Activated naive CD4-positive, alpha-beta T cell treated with anti-CD3 and anti-CD28 coated beads, Interleukin-2, amount 10 ng/mL, durations not matched to agents 7 days and 5 days (primary cell): ENCODE measurements around the gene MICU2.

Source experiments
- CTCF ChIA-PET: fragments of 350-600 bp; sonication (Branson Sonifier 250); formaldehyde crosslinking; loops from one replicate; lab custom pipeline; 2021; ENCODE audit warnings: antibody characterized with exemption; lab: Charles Lee
- DNase-seq: peaks from one replicate; pipeline ENCODE4 v3.0.0-alpha.2; 2020
- H3K27ac Mint-ChIP-seq: one replicate; pipeline ENCODE4 v1.8.0; 2021; ENCODE audit warnings: mild to moderate bottlenecking, moderate library complexity, mixed read lengths
- H3K27me3 Mint-ChIP-seq: one replicate; pipeline ENCODE4 v1.8.0; 2021; ENCODE audit warnings: mild to moderate bottlenecking, mixed read lengths
- H3K36me3 Mint-ChIP-seq: one replicate; pipeline ENCODE4 v1.8.0; 2021; ENCODE audit warnings: mixed read lengths
- H3K4me1 Mint-ChIP-seq: one replicate; pipeline ENCODE4 v1.8.0; 2021; ENCODE audit warnings: mixed read lengths
- H3K4me3 Mint-ChIP-seq: one replicate; pipeline ENCODE4 v1.8.0; 2021; ENCODE audit warnings: mild to moderate bottlenecking, moderate library complexity, mixed read lengths
- H3K9me3 Mint-ChIP-seq: one replicate; pipeline ENCODE4 v1.8.0; 2021; ENCODE audit warnings: mixed read lengths

MICU2 gene, protein sequence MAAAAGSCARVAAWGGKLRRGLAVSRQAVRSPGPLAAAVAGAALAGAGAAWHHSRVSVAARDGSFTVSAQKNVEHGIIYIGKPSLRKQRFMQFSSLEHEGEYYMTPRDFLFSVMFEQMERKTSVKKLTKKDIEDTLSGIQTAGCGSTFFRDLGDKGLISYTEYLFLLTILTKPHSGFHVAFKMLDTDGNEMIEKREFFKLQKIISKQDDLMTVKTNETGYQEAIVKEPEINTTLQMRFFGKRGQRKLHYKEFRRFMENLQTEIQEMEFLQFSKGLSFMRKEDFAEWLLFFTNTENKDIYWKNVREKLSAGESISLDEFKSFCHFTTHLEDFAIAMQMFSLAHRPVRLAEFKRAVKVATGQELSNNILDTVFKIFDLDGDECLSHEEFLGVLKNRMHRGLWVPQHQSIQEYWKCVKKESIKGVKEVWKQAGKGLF

DNA sequence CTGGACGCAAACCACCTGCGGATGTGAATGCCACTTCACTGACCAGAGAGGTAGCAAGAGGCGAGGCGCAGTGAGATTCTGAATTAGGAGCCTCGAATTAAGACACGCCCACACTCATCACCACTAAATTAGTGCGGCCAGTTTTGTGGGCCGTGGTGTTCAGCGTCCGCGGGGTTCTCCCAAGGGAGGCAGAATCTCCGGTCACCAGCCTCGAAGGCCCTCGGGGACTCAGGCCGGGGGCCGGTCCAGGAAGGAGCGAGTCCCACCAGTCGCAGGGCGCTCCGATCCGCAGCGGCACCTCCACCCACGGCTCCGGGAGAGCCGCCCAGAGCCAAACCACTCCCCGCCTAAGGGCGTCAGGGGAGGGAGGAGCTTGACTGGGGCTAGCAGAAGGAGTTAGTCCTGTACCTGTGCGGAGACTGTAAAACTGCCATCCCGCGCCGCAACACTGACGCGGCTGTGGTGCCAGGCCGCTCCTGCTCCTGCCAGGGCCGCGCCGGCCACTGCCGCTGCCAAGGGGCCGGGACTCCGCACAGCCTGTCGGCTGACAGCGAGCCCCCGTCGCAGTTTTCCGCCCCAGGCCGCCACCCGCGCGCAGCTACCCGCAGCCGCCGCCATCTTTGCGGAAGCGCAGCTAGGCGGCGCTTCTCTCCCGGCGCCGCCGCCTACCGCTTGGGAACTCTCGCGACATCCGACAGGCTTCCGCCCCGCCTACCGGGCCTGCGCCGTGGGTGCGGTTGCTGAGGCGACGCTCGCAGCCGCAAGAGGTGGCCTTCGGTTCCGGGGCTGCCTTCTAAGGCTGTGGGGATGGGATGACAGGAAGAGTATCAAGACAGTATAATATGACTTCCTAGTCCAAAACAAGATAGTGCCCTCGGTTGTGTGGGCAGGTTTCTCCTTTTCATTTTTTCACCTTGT is at the start of gene MICU2:
MICU2 (minus strand) TSS at position 640 of the 918 bp plus-strand sequence; CDS start at position 618, 22 bp downstream.
- peak; percentile 95 for DNase-seq
- H3K9me3 Mint-ChIP-seq, result no peaks in the 10 kb centered on the region
- peak within 1 kb of the TSS; percentile 93 for H3K27ac Mint-ChIP-seq
- H3K27me3 Mint-ChIP-seq, result peaks cover 11% of the 10 kb centered on the region
- H3K4me1 Mint-ChIP-seq, result peaks cover 33% of the 10 kb centered on the region
- peak within 1 kb of the TSS; percentile 85 for H3K4me3 Mint-ChIP-seq
- peaks cover 25% of the 10 kb centered on the region for H3K36me3 Mint-ChIP-seq
- CTCF ChIA-PET, result no interaction called here

DNA sequence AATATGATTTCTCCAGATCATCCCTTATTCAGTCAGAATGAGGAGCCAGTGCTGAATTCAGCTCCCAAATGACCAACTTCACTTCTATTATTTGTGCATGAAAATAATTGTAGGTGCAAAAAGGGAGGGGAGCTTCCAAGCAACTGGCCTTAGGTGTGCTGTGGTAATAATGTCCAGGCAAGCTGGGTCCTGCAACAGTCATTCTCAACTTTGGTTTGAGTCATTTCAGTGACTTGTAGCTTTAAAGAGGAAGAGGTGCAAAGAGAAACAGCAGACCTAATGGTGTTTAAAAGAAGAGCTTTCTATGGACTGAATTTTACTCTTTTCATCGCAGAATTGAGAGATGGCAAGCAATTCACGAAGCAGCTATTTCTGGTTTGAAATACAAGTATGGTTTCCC is 37.7 kb upstream of the MICU2 start:
- H3K36me3 Mint-ChIP-seq, result no peaks in the 10 kb centered on the region
- no peak overlapping the region for H3K4me3 Mint-ChIP-seq
- no peak for DNase-seq
- no peaks in the 10 kb centered on the region for H3K9me3 Mint-ChIP-seq
- CTCF ChIA-PET, result interaction anchor here (0.9 kb wide), 1 partner anchor 1154 kb away, joined by 3 read pairs; no protein-coding TSS in a partner anchor
- no peaks in the 10 kb centered on the region for H3K4me1 Mint-ChIP-seq
- no peak overlapping the region for H3K27ac Mint-ChIP-seq
- H3K27me3 Mint-ChIP-seq, result peaks cover 11% of the 10 kb centered on the region

DNA sequence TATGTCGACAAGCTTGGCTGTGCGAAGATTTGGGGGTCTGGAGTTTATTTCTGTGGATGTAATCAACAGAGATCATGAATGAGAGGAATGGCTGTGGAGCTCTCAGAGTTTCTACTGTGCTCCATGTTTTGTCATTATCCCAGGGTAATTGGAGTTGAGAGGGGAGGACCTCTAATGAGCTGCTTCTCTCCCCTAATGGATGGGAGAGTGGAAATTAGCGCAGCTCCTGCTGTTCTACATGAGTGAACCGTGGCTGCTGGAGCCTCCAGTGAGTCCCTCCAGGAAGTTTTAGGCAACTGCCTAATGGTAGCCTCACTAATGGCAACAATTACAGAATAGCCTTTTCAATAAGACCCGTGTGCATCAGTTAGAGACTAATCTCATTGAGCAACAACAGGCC is 35.6 kb upstream of the MICU2 start:
- Mint-ChIP-seq H3K27ac (no peak overlapping the region), H3K27me3 (peaks cover 9% of the 10 kb centered on the region)

DNA sequence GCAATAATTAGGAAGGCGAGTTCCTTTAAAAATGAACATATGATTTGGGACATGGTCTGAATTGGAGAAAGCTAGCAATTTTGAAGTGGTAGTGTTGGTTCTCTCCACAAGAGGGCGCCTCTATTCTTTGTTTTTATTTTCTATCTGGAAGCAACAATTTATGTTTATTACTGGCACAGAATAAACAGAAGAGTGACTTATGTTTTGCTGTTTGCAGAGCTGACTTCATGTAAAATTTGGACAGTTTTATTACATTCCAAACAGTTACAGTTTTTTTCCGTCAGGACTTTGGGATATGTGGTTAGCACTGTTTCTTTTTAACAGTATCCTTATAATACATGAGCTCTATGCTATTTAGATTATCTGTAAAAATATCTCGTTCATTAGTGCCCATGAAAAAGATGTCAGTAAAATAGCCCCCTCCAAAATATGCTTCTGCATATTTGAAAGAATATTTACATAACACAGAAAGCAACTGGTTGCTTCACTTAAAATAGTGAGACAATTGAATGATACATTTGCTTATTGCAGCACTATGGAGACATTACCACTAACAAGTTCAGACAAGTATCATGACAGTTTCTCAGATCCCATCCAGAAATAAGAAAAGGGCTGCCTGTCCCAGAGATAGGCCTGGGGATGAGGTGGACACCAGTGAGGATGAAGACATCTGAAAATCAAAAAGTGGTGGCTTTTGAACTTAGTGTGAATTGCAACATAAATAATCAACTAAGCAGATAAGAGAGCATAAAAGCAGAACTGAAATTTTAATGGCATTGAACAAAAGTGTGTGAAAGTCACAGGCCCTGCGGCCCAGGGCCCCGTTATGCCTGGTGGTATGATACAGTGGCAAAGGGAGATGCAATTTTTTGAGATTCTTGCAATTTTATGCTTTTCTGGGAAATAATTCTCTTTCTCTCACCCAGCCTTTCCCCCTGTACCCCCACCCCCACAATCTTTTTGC is 34.6 kb upstream of the MICU2 start:
- peaks cover 10% of the 10 kb centered on the region for H3K27me3 Mint-ChIP-seq

More for the DNA sequence above, 35.6 kb upstream of the MICU2 start:
- no peak overlapping the region for H3K4me3 Mint-ChIP-seq
- no peaks in the 10 kb centered on the region for H3K36me3 Mint-ChIP-seq
- CTCF ChIA-PET, result interaction anchor here (0.9 kb wide), 1 partner anchor 189 kb away, joined by 3 read pairs; no protein-coding TSS in a partner anchor
- no peak for DNase-seq
- no peaks in the 10 kb centered on the region for H3K9me3 Mint-ChIP-seq
- no peaks in the 10 kb centered on the region for H3K4me1 Mint-ChIP-seq

DNA sequence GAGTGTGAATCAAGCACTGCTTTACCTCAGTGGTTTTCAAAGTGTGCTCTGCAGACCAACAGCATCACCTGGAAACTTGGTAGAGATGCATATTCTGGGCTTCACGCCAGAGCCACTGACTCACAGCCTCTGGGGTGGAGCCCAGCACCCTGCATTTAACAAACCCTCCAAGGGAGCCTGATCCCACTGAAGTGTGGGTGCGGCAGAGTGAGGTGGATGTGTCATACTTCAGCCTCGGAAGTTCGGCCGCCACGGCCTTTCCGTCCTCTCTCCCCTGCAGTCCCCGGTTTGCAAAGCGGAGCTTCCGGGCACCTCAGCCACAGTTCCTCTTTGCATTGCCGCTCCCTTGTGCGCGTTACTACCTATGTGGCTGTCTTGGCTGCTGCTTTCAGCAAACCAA is 33.3 kb upstream of the MICU2 start:
- Mint-ChIP-seq H3K9me3 (no peaks in the 10 kb centered on the region), H3K27me3 (peaks cover 10% of the 10 kb centered on the region), H3K4me3 (no peak overlapping the region), H3K4me1 (no peaks in the 10 kb centered on the region), H3K36me3 (no peaks in the 10 kb centered on the region), H3K27ac (no peak overlapping the region)
- peak; percentile 20 for DNase-seq
- CTCF ChIA-PET, result interaction anchor here (0.7 to 1.9 kb wide), 8 partner anchors 13 to 1682 kb away, joined by 3 to 4 read pairs (median 4); no protein-coding TSS in a partner anchor

More for the DNA sequence above, 34.6 kb upstream of the MICU2 start:
- no peaks in the 10 kb centered on the region for H3K4me1 Mint-ChIP-seq
- no peaks in the 10 kb centered on the region for H3K9me3 Mint-ChIP-seq
- no peak overlapping the region for H3K27ac Mint-ChIP-seq
- CTCF ChIA-PET, result interaction anchor here (0.6 to 1.9 kb wide), 20 partner anchors 8 to 1681 kb away, joined by 3 to 6 read pairs (median 4); no protein-coding TSS in a partner anchor
- H3K36me3 Mint-ChIP-seq, result no peaks in the 10 kb centered on the region
- DNase-seq, result peak; percentile 41
- no peak overlapping the region for H3K4me3 Mint-ChIP-seq

DNA sequence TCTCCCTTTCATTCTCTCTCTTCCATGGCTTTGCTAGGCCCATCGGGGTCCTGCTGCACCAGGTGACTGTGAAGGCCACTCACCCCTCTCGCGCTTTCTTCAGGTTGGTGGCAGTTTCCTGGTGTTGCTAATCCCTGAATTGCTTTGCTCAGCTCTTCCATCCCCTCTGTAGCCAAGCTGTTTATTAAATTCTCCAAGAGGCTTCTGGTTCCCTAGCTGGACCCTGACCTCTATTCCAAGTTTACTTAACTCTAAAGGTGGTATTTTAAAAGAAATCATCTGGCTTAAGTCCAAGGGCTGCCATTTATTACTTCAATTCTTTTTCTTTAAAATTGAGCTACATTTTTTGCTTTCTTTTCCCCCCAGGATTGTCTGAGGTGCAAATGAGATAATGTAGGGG is 32.7 kb upstream of the MICU2 start:
- Mint-ChIP-seq H3K36me3 (no peaks in the 10 kb centered on the region), H3K27me3 (peaks cover 10% of the 10 kb centered on the region), H3K4me1 (no peaks in the 10 kb centered on the region), H3K9me3 (no peaks in the 10 kb centered on the region), H3K4me3 (no peak overlapping the region), H3K27ac (no peak overlapping the region)
- CTCF ChIA-PET, result interaction anchor here (0.6 to 1.9 kb wide), 2 partner anchors 18 to 240 kb away, joined by 3 to 4 read pairs; no protein-coding TSS in a partner anchor
- no peak for DNase-seq

DNA sequence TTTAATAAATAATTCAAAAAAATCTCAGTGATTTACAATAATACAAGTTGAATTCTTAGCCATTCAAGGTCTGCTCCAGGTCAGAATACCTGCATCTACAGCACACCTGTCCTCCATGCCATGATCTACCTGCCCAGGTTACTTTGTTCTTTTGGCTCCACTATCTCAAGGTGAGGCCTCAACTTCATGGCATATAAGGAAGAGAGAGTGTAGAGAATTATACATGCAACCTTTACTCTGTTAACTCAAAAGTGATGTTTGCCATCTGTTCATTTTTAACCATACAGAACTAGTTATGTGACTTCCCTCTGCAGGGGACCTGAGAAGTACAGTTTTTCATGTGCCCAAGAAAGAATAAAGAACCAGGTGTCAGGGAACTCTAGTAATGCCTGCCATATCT is 28.2 kb upstream of the MICU2 start:
- H3K4me3 Mint-ChIP-seq, result no peak overlapping the region
- CTCF ChIA-PET, result no interaction called here

DNA sequence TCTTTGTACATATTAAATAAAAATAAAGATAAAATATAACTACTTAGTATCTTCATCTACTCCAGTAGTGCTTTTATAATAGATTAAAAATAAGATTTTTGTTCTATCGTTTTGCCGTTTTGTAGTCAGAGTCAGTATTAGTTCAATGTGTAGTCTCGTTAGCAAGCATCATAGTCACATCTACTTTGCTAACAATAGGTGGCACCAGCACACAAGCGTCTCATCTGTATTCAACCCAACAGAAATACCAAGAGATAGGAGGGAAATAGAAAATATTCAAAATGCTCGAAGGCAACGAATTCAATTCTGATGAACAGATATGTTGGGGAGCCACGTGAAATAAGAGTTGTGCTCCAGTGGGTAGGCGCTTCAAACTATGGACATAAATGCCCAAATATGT is 21.4 kb upstream of the MICU2 start:
- H3K4me3 Mint-ChIP-seq, result no peak overlapping the region
- peaks cover 5% of the 10 kb centered on the region for H3K27me3 Mint-ChIP-seq
- H3K4me1 Mint-ChIP-seq, result no peaks in the 10 kb centered on the region
- CTCF ChIA-PET, result interaction anchor here (0.7 kb wide), 1 partner anchor 716 kb away, joined by 3 read pairs; no protein-coding TSS in a partner anchor
- DNase-seq, result peak; percentile 27
- no peaks in the 10 kb centered on the region for H3K9me3 Mint-ChIP-seq
- no peaks in the 10 kb centered on the region for H3K36me3 Mint-ChIP-seq
- no peak overlapping the region for H3K27ac Mint-ChIP-seq

More for the DNA sequence above, 28.2 kb upstream of the MICU2 start:
- Mint-ChIP-seq H3K27me3 (peaks cover 7% of the 10 kb centered on the region), H3K36me3 (no peaks in the 10 kb centered on the region), H3K9me3 (no peaks in the 10 kb centered on the region), H3K27ac (no peak overlapping the region), H3K4me1 (no peaks in the 10 kb centered on the region)
- DNase-seq, result no peak

DNA sequence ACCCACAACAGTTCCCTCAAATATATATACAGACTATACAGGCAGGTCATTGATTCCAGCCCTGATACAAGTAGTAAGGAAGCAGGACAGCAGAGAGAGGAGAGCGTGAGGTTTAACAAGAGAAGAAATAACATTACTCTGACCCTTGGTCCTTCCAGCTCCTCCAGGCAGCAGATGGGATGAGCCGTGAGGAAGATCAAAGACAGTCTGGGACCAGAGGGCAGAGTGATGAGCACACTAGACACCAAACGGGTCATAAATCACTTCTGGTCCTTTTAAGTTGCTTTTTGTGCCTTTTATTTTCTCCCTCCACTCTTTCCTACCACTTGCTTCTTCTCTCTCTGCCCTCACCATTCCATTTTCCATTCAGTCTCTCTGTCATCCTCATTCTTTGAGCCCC is 16.9 kb upstream of the MICU2 start:
- H3K4me1 Mint-ChIP-seq, result no peaks in the 10 kb centered on the region
- no peak for DNase-seq
- no peak overlapping the region for H3K4me3 Mint-ChIP-seq
- no peak overlapping the region for H3K27ac Mint-ChIP-seq
- CTCF ChIA-PET, result no interaction called here
- H3K27me3 Mint-ChIP-seq, result peaks cover 21% of the 10 kb centered on the region
- no peaks in the 10 kb centered on the region for H3K36me3 Mint-ChIP-seq
- H3K9me3 Mint-ChIP-seq, result no peaks in the 10 kb centered on the region

DNA sequence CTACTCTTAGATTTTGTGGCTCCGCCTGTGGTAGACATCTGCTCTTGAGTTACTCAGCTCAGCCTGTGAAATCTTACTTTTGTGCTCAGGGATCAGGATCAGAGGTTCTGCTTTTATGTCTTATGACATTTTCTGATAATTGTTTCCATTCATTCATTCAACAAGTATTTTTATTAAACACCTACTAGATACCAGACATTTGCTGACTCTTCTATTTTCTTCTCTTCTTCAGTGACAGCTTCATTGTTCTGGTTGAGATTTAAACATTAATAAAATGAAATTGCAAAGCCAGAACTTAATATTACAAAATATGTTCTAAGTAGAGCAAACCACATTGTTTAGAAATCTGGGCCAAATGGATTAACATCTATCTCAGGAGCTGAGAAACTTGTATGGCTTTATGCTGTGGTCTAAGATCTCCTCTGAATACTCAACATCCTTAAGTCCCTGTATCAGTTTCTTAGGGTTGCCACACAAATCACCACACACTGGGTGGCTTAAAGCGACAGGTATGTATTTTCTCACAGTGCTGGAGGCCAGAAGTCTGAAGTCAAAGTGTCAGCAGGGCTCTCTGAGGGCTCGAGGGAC is 15.8 kb upstream of the MICU2 start:
- no peak overlapping the region for H3K4me3 Mint-ChIP-seq
- peaks cover 21% of the 10 kb centered on the region for H3K27me3 Mint-ChIP-seq
- no peak overlapping the region for H3K27ac Mint-ChIP-seq
- no peaks in the 10 kb centered on the region for H3K9me3 Mint-ChIP-seq
- H3K4me1 Mint-ChIP-seq, result no peaks in the 10 kb centered on the region
- CTCF ChIA-PET, result interaction anchor here (0.9 to 1.1 kb wide), 2 partner anchors 12 to 18 kb away, joined by 3 to 4 read pairs; no protein-coding TSS in a partner anchor
- H3K36me3 Mint-ChIP-seq, result no peaks in the 10 kb centered on the region
- DNase-seq, result no peak

DNA sequence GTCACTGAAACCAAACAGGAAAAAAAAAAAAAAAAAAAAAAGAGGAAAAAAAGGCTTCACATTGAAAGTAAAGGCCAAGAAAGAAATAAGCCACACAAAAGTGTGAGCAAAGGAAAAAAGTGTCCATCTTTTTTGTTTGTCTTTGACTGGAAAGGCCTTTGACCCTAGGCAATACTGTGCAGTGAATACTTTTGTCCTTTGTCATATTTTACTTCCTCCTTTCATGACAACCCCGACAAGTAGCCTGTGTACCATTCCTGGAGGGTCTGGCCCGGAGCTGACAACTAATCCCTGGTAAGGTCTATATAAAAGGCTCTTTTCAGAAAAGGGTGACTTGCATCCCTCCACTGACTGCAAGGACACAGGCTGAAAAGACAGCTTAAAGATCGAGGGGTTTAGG is 12.9 kb upstream of the MICU2 start:
- CTCF ChIA-PET, result interaction anchor here (0.9 kb wide), 1 partner anchor 21 kb away, joined by 4 read pairs; no protein-coding TSS in a partner anchor
- H3K27me3 Mint-ChIP-seq, result peaks cover 17% of the 10 kb centered on the region
- H3K9me3 Mint-ChIP-seq, result no peaks in the 10 kb centered on the region
- no peak overlapping the region for H3K27ac Mint-ChIP-seq
- no peak overlapping the region for H3K4me3 Mint-ChIP-seq
- DNase-seq, result no peak
- no peaks in the 10 kb centered on the region for H3K4me1 Mint-ChIP-seq
- no peaks in the 10 kb centered on the region for H3K36me3 Mint-ChIP-seq

DNA sequence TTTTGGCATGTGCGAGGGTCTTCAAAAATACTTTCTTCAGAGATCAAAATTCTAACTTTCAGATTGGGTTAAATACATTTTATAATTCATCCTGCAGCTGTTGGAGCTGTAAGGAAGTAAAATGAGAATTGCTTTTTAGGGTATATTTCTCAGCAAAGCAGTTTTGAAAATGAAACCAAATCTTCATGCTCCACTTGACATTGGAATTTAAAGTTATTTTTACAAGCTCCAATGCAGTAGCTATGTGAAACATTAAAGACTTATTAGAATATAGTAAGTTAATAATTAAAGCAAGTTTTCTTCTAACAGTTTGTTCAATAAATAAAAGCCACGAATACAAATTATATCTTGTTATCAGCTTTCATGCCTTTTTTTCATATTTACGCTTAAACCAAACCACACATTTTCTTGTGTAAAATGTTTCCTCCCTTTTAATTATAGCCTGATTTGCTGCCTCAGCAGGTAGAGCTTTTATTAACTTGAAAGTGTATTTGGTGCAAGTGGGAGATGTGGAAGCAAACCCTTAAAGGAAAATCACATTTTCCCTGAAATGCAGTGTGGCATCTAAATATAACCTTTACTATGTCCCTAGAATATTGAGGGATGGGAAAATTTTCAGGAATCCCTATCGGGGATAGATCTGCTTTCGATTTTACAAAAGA is 12.4 kb upstream of the MICU2 start:
- no peak overlapping the region for H3K4me3 Mint-ChIP-seq
- no peaks in the 10 kb centered on the region for H3K36me3 Mint-ChIP-seq
- CTCF ChIA-PET, result interaction anchor here (1.6 kb wide), 1 partner anchor 11 kb away, joined by 4 read pairs; no protein-coding TSS in a partner anchor
- no peaks in the 10 kb centered on the region for H3K9me3 Mint-ChIP-seq
- H3K27ac Mint-ChIP-seq, result no peak overlapping the region
- H3K4me1 Mint-ChIP-seq, result no peaks in the 10 kb centered on the region
- H3K27me3 Mint-ChIP-seq, result peaks cover 15% of the 10 kb centered on the region
- no peak for DNase-seq
